ENCODE results near the gene VAC14. TPM values are rescaled to one million over a fixed set of nuclear protein-coding genes. Genes with fewer than 3 reads are reported as not detected.

Gene VAC14
- total RNA-seq, 2 donors from 2014 or later = 26.5 to 27.7 TPM

DNA sequence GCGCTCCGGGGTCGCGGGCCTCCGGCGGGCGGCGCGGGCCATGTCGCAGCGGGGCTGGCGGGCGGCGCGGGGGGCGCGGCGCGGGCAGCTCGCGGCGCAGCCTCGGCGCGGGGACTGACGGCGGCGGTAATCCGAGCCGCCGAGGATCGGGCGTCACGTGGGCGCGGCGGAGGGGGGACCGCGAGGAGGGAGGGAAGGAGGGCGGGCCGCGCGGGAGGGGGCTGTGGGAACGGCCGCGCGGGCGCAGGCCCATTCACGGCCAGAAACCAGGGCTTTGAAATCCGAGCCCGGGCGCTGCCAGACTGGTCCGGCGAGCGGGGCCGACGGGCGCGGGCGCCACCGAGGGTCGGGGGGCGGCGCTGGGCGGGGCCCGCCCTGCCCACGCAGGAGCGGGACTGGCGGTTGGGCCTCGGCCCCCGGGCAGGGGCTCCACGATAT, 115.0 kb downstream of the VAC14 start, which contains the start of gene MTSS2:
MTSS2 (minus strand) TSS at position 116 of the 438 bp plus-strand sequence. CDS start 262 bp downstream, outside the sequence.
- intact Hi-C loops (cut with DNase I) = no loop called here

DNA sequence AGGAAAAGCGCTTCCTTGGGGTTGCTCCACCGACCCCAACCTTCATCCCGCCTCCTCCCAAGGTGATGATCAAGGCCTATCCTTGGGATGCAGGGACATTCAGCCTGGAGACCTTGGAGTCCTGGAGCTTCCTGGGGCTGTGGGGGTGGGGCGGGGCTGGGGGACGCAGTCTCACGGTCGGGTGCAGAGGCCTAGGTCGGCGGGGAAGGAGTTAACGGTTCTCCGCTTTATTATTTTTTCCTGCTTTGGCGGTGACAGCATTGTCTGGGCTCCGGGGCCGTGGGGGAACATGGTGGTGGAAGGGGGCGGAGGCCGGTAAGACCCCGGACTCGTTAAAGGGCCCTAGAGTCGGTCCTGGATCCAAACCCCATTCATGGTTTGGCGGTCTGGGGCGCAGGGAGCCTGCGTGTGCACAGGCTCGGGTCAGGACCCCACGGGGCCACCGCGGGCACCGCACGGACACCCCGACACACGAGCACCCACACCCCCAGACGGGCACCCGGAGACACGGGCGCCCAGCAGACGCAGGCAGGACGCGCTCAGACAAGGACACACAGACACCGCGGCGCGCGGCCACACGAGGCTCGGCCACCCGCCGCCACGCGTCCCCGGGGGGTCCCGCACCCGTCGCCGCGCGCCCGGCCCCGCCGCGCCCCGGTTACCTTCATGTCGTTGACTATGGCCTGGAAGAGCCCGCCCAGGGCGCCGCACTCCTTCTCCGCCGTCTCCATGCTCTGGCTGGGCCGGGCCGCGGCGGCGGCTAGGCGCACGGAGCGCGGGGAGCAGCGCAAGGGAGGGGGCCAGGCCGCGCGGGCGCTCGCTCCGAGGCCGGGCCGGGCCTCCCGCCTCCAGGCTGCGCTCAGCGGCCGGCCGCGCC, 115.7 kb downstream of the VAC14 start:
- WGBS, 2 donors = 3 to 11% methylated on average over 19 to 78 of the region's 90 CpGs
- H3K36me3 ChIP-seq (replicated peaks in 1 of 2; ENCODE audit: insufficient read depth in 1 of 2, low read depth in 2 of 2) = no peaks in the 10 kb centered on the region
- TF ChIP-seq POLR2A (IDR thresholded peaks at IDR 0.05) = no peak
- TF ChIP-seq, protein P1, sequence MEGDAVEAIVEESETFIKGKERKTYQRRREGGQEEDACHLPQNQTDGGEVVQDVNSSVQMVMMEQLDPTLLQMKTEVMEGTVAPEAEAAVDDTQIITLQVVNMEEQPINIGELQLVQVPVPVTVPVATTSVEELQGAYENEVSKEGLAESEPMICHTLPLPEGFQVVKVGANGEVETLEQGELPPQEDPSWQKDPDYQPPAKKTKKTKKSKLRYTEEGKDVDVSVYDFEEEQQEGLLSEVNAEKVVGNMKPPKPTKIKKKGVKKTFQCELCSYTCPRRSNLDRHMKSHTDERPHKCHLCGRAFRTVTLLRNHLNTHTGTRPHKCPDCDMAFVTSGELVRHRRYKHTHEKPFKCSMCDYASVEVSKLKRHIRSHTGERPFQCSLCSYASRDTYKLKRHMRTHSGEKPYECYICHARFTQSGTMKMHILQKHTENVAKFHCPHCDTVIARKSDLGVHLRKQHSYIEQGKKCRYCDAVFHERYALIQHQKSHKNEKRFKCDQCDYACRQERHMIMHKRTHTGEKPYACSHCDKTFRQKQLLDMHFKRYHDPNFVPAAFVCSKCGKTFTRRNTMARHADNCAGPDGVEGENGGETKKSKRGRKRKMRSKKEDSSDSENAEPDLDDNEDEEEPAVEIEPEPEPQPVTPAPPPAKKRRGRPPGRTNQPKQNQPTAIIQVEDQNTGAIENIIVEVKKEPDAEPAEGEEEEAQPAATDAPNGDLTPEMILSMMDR (IDR thresholded peaks at IDR 0.05) = no peak
- peak overlapping the region in 1 of 2 donors; percentile 21 for H3K4me3 ChIP-seq
- DNase-seq = peak in 2 of 4 donors; percentile 32 to 36
- peak overlapping the region; percentile 21 to 75 (median 54) for H3K27ac ChIP-seq
- H3K4me1 ChIP-seq = peaks cover 74% of the 10 kb centered on the region
- H3K9me3 ChIP-seq = no peaks in the 10 kb centered on the region
- ATAC-seq = peak; percentile 66
- H3K27me3 ChIP-seq = no peaks in the 10 kb centered on the region
- intact Hi-C loops (cut with DNase I) = no loop called here

More for the DNA sequence above, 115.0 kb downstream of the VAC14 start, which contains the start of gene MTSS2:
- Histone ChIP-seq H3K27ac (peak within 1 kb of the TSS; percentile 41 to 78 (median 76)), H3K9me3 (no peaks in the 10 kb centered on the region), H3K27me3 (no peaks in the 10 kb centered on the region), H3K36me3 (replicated peaks in 1 of 2; ENCODE audit: insufficient read depth in 1 of 2, low read depth in 2 of 2) (no peaks in the 10 kb centered on the region), H3K4me1 (peaks cover 67% of the 10 kb centered on the region), H3K4me3 (peak within 1 kb of the TSS in 1 of 2 donors; percentile 21)
- ATAC-seq (peak; percentile 82), DNase-seq (peak; percentile 77 to 88 (median 84))
- TF ChIP-seq, protein P1 (IDR thresholded peaks at IDR 0.05) = no peak
- peak in 2 of 3 donors; percentile 9 to 19 for TF ChIP-seq POLR2A (IDR thresholded peaks at IDR 0.05)
- 0% methylated on average over 57 of the region's 72 CpGs; no CpG with 5 or more reads in 1 of the 2 donors for WGBS, 2 donors

DNA sequence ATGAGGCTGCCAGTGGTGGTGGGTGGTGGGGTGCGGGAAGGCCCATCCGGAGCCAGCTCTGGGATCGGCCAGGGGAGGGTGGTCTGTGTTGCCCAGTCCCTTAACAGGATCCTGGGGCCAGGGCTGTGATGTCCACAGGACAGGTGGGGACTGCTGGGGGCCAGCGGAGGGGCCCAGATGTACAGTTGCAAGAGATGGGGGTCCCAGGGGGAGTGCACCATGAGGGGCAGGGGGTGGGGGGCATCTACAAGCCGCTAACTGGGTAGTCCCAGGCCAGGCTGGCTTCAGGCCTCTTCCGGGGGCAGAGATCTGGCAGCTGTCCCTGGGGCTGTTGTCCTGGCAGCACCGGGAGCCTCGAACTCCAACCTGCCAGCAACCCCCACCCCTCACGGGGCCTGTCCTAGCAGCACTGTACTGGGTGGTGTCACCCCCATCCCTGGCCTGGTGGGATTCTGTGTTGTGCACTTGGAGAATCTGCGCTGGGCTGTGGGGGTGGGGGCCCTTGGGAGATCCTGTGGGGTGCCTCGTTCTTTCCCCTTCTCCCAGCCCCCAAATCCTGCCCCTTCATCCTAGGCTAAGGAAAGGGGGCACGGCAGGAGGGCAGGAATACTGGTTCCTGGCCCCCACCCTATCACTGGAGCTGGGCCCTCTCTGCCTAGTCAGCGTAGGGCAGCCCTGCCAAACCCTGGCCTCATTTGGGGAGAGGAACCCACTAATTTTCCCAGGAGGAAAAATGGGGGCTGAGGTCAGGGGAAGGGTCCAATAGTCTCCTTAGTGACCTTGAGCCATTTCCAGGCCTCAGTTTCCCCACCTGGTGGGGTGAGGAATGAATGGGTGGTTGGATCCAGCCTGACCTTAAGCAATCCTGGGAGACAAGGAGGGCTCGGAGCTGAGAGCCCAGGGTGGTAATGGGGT, 116.6 kb downstream of the VAC14 start:
- intact Hi-C loops (cut with DNase I) = no loop called here
- peak overlapping the region in 3 of 4 donors; percentile 16 to 75 (median 72) for H3K27ac ChIP-seq
- TF ChIP-seq, protein P1 (IDR thresholded peaks at IDR 0.05) = no peak
- TF ChIP-seq POLR2A (IDR thresholded peaks at IDR 0.05) = no peak
- no peaks in the 10 kb centered on the region for H3K36me3 ChIP-seq (replicated peaks in 1 of 2; ENCODE audit: insufficient read depth in 1 of 2, low read depth in 2 of 2)
- 70 to 73% methylated on average over 6 to 12 of the region's 14 CpGs for WGBS, 2 donors
- H3K4me3 ChIP-seq = peak overlapping the region in 1 of 2 donors; percentile 21
- peaks cover 76% of the 10 kb centered on the region for H3K4me1 ChIP-seq
- DNase-seq (no peak), ATAC-seq (no peak)
- no peaks in the 10 kb centered on the region for H3K27me3 ChIP-seq
- H3K9me3 ChIP-seq = no peaks in the 10 kb centered on the region

DNA sequence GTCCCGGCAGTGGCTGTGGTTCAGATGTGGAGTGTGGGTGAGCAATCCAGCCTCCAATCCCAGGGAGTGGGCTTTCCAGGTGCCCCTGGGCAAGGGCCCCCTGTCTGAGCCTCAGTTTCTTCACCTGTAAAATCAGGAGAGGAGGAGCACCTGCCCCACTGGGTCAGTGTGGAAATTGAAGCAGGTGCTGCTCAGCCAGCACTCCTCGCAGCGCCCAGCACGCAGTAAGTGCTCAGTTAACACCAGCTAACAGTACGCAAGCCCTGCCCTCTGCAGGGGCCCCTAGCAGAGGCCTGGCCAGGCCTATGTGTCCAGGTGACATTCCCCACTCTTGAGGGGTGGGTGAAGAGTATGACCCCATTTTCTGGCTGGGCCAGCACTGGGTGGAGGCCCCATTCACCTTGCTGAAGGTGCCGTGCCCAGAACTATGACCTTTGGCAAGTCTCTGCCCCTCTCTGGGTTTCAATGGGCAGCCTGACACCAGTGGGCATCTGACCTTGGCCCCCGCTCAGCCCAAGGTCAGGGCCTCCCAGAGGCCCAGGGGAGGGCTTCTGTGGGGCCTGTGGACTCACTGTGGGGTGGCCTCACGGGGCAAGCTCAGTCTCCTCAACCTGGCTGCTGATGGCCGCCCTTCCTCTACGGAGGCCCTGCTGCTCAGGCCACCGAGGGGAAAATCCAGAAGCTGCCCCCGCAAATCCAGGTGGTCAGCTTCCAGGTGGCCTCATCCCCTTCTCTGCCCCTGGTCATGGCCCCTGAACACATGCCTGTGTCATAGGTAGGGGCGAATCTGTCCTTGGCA, 117.6 kb downstream of the VAC14 start:
- intact Hi-C loops (cut with DNase I) = no loop called here

More for the DNA sequence above, 117.6 kb downstream of the VAC14 start:
- Histone ChIP-seq H3K27me3 (no peaks in the 10 kb centered on the region), H3K4me1 (peaks cover 66% of the 10 kb centered on the region), H3K4me3 (no peak overlapping the region), H3K36me3 (replicated peaks in 1 of 2; ENCODE audit: insufficient read depth in 1 of 2, low read depth in 2 of 2) (no peaks in the 10 kb centered on the region), H3K27ac (peak overlapping the region in 3 of 4 donors; percentile 16 to 75 (median 19)), H3K9me3 (no peaks in the 10 kb centered on the region)
- TF ChIP-seq, protein P1 (IDR thresholded peaks at IDR 0.05) = no peak
- TF ChIP-seq POLR2A (IDR thresholded peaks at IDR 0.05) = no peak
- ATAC-seq (no peak), DNase-seq (no peak)
- WGBS, 2 donors = 86 to 88% methylated on average over 7 to 13 of the region's 13 CpGs
